B cell (primary cell): ENCODE results near the gene CABLES1. TPM values are rescaled to one million over a fixed set of nuclear protein-coding genes. Genes with fewer than 3 reads are reported as not detected.

Experiments used
- ATAC-seq: fragments of 200-7000 bp; cut with Tn5 transposase; one replicate; pipeline ENCODE4 v1.10.0; 2021; ENCODE audit warnings: low read depth, mild to moderate bottlenecking, moderate number of reproducible peaks, moderate library complexity
- CTCF ChIA-PET: fragments of 350-600 bp; sonication (Branson Sonifier 250); formaldehyde crosslinking; loops from one replicate; lab custom pipeline; 2021; ENCODE audit warnings: antibody characterized with exemption, inconsistent platforms; lab: Charles Lee
- POLR2A ChIA-PET: fragments of 350-600 bp; sonication (Branson Sonifier 250); formaldehyde crosslinking; loops from one replicate; lab custom pipeline; 2021; ENCODE audit warnings: antibody characterized with exemption; lab: Charles Lee
- DNase-seq: peaks from one replicate; pipeline ENCODE4 v3.0.0; 2013
- H2AFZ ChIP-seq: 2 replicates; pipeline ENCODE4 v1.6.1; 2012; ENCODE audit warnings: mild to moderate bottlenecking, low read depth, low read length; ENCODE audit not compliant: insufficient read depth, poor library complexity, severe bottlenecking
- H3K27ac ChIP-seq, 2 donors: 1 replicate in 1 of 2; 2 replicates in 1 of 2; pipeline ENCODE4 v1.5.1; 2012 to 2013; ENCODE audit warnings: low read length in 2 of 2, mild to moderate bottlenecking in 2 of 2, moderate library complexity in 1 of 2
- H3K27me3 ChIP-seq, 4 experiments: fragments of 200-600 bp in 1 of 4; sonication (generic) in 1 of 4; replicated peaks in 1 of 4; 1 replicate in 2 of 4; 2 replicates in 2 of 4; pipeline versions ENCODE4 v1.6.1 to v1.7.0; 2013 to 2016; ENCODE audit warnings: low read length in 3 of 4, mild to moderate bottlenecking in 2 of 4, mixed read lengths in 1 of 4, moderate library complexity in 1 of 4; ENCODE audit not compliant: insufficient read depth in 4 of 4, control insufficient read depth in 3 of 4; ENCODE audit errors: control extremely low read depth in 1 of 4
- H3K36me3 ChIP-seq, 2 experiments: replicated peaks in 1 of 2; 1 replicate in 1 of 2; 2 replicates in 1 of 2; pipeline versions ENCODE4 v1.6.1 to v1.7.1; 2013; ENCODE audit warnings: low read length in 1 of 2; ENCODE audit not compliant: insufficient read depth in 2 of 2, control insufficient read depth in 1 of 2; ENCODE audit errors: control extremely low read depth in 1 of 2, extremely low read depth in 1 of 2
- H3K4me1 ChIP-seq, 2 donors: fragments of 200-600 bp in 1 of 2; sonication (generic) in 1 of 2; 1 replicate in 1 of 2; 2 replicates in 1 of 2; pipeline versions ENCODE4 v1.5.1 to v1.6.1; 2013 to 2017; ENCODE audit warnings: low read length in 2 of 2; ENCODE audit not compliant: control insufficient read depth in 2 of 2, insufficient read depth in 2 of 2
- H3K4me2 ChIP-seq: replicated peaks from 2 replicates; pipeline ENCODE3; 2012; ENCODE audit warnings: mild to moderate bottlenecking, low read depth, low read length; ENCODE audit not compliant: poor library complexity, severe bottlenecking
- H3K4me3 ChIP-seq, 5 experiments: fragments of 200-600 bp in 1 of 5; sonication (generic) in 1 of 5; 1 replicate in 3 of 5; 2 replicates in 2 of 5; pipeline versions ENCODE4 v1.5.1 to v1.7.0; 2011 to 2016; ENCODE audit warnings: low read length in 4 of 5, mild to moderate bottlenecking in 4 of 5, low read depth in 2 of 5, control low read depth in 1 of 5, moderate library complexity in 1 of 5; ENCODE audit not compliant: insufficient read depth in 1 of 5; ENCODE audit errors: control extremely low read depth in 1 of 5, extremely low read depth in 1 of 5
- H3K79me2 ChIP-seq: fragments of 200-600 bp; sonication (generic); one replicate; pipeline ENCODE4 v1.6.0; 2016; ENCODE audit warnings: low read length; ENCODE audit not compliant: control insufficient read depth, insufficient read depth
- H3K9ac ChIP-seq: fragments of 200-600 bp; sonication (generic); 2 replicates; pipeline ENCODE4 v1.6.1; 2017; ENCODE audit warnings: mild to moderate bottlenecking, low read length, moderate library complexity
- H3K9me3 ChIP-seq, 3 donors: one replicate each; pipeline versions ENCODE4 v1.6.1 to v1.7.1; 2013; ENCODE audit warnings: low read length in 2 of 3; ENCODE audit not compliant: control insufficient read depth in 2 of 3, insufficient read depth in 1 of 3; ENCODE audit errors: control extremely low read depth in 1 of 3
- H4K20me1 ChIP-seq: 2 replicates; pipeline ENCODE4 v1.6.0; 2012; ENCODE audit warnings: mild to moderate bottlenecking, low read length; ENCODE audit not compliant: insufficient read depth, control insufficient read depth, poor library complexity, severe bottlenecking
- H3K27ac Mint-ChIP-seq: one replicate; pipeline ENCODE4 v1.8.0; 2021; ENCODE audit warnings: mixed read lengths
- H3K27me3 Mint-ChIP-seq: one replicate; pipeline ENCODE4 v1.8.0; 2021; ENCODE audit warnings: mixed read lengths
- H3K4me1 Mint-ChIP-seq: one replicate; pipeline ENCODE4 v1.8.0; 2021; ENCODE audit warnings: mixed read lengths
- H3K4me3 Mint-ChIP-seq: one replicate; pipeline ENCODE4 v1.8.0; 2021; ENCODE audit warnings: mixed read lengths
- H3K9me3 Mint-ChIP-seq: one replicate; pipeline ENCODE4 v1.8.0; 2022; ENCODE audit warnings: mixed read lengths; ENCODE audit not compliant: insufficient read depth
- CTCF ChIP-seq: fragments of 200-600 bp; IDR thresholded peaks from one replicate; pipeline ENCODE4 v1.8.0; 2022; ENCODE audit warnings: antibody characterized with exemption, mild to moderate bottlenecking
- EZH2 ChIP-seq: IDR thresholded peaks from 2 replicates; pipeline ENCODE4 v1.6.1; 2012; ENCODE audit warnings: borderline replicate concordance, low read depth, mild to moderate bottlenecking, moderate library complexity, low read length; ENCODE audit not compliant: insufficient read depth, poor library complexity, severe bottlenecking
- WGBS: methylation state at CpG from one replicate; pipeline ENCODE4 v1.1.5; 2013; ENCODE audit warnings: missing lambda C conversion rate; ENCODE audit not compliant: insufficient coverage; 5-methylcytosine and 5-hydroxymethylcytosine counted together
- intact Hi-C: fragments of 100-400 bp; cut with micrococcal nuclease; formaldehyde crosslinking; loops from one replicate; pipeline ENCODE4 v1.10.0; 2022
- polyA plus RNA-seq: library from polyadenylated mRNA; depleted of rRNA; stranded (reverse); fragments of >200 nt; gene quantifications from 2 replicates; pipeline ENCODE4 v1.2.3, GENCODE V29; 2012
- total RNA-seq, 2 donors: library from RNA; stranded (reverse); fragments of 120-200 nt in 1 of 2; gene quantifications; 1 replicate in 1 of 2; 2 replicates in 1 of 2; pipeline versions ENCODE4 v1.2.3 to v1.2.4, GENCODE V29; 2013 to 2022

Gene CABLES1
- total and polyA plus RNA-seq, 2 donors (not counting 1 experiment from before 2014, with no cell fraction given), result 0.30 to 56.3 TPM

GRCh38 chr18:23129355-23130002 is 5.8 kb upstream of the CABLES1 start:
- H3K36me3 ChIP-seq, result no peaks in the 10 kb centered on the region
- no peaks in the 10 kb centered on the region for H4K20me1 ChIP-seq
- CTCF ChIA-PET, result interaction anchor here (1.1 to 8.0 kb wide), 10 partner anchors 16 to 282 kb away, joined by 3 to 182 read pairs (median 6); no protein-coding TSS in a partner anchor
- intact Hi-C loops, result loop anchor here (2.0 kb wide), 1 partner anchor 373 kb away; the partner anchor contains the start of gene RMC1
- H3K9ac ChIP-seq, result no peak overlapping the region
- no peak for DNase-seq
- Mint-ChIP-seq H3K9me3 (no peaks in the 10 kb centered on the region), H3K4me3 (no peak overlapping the region), H3K27ac (no peak overlapping the region), H3K4me1 (peaks cover 12% of the 10 kb centered on the region), H3K27me3 (peaks cover 17% of the 10 kb centered on the region)
- H3K27me3 ChIP-seq, result peaks cover 0 to 21% (median 6%) of the 10 kb centered on the region in 4 experiments
- ATAC-seq, result no peak
- POLR2A ChIA-PET, result no interaction called here
- H3K4me1 ChIP-seq, result peaks cover 10 to 13% of the 10 kb centered on the region in 2 donors
- H2AFZ ChIP-seq, result no peak overlapping the region
- TF ChIP-seq EZH2, result no peak
- TF ChIP-seq CTCF, result no peak
- H3K9me3 ChIP-seq, result no peaks in the 10 kb centered on the region
- WGBS, result 82% methylated on average over 3 of the region's 8 CpGs
- H3K4me2 ChIP-seq, result no peak overlapping the region
- no peaks in the 10 kb centered on the region for H3K79me2 ChIP-seq
- H3K4me3 ChIP-seq, result no peak overlapping the region
- H3K27ac ChIP-seq, result no peak overlapping the region
